ENCODE data around the gene NR1H2. TPM values are rescaled to one million over a fixed set of nuclear protein-coding genes. Genes with fewer than 3 reads are reported as not detected.
"Not testable (repeated sequence)": the region's sequence is repeated elsewhere in the genome, so short reads cannot be mapped to it uniquely, and the experiment has no call there.

NR1H2 gene
- total RNA-seq, 1 donor from 2014 or later: 29.1 TPM

DNA sequence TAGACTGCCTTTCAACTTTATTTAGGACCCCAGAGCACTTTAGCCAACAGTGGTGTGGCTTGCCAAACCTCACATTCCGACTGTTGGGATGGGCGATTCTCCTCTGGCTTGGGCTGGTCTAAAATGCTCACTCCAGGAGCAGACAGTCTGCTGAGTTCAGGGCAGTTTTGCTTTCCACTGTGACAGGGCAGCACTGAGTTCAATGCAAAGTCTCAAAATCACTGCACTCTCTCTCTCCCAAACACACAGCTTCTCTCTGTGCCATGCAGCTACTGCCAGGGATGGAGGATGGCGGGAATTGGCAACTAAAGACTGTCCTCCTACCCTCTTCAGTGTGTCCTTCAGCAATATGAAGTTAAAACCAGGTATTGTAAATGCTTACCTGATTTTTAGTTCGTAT lies 24.0 kb upstream of the NR1H2 start:
- H3K27me3 Mint-ChIP-seq: no peaks in the 10 kb centered on the region
- H3K27ac Mint-ChIP-seq: no peak overlapping the region
- no peak overlapping the region for H3K4me3 Mint-ChIP-seq (ENCODE audit: low read depth)
- peaks cover 2% of the 10 kb centered on the region for H3K4me1 Mint-ChIP-seq (ENCODE audit: low read depth)
- H3K9me3 Mint-ChIP-seq (ENCODE audit: low read depth): no peaks in the 10 kb centered on the region
- no peak for DNase-seq (ENCODE audit: low spot score, unreplicated experiment)
- H3K36me3 Mint-ChIP-seq (ENCODE audit: insufficient read depth): no peaks in the 10 kb centered on the region
- TF ChIP-seq, protein P1, sequence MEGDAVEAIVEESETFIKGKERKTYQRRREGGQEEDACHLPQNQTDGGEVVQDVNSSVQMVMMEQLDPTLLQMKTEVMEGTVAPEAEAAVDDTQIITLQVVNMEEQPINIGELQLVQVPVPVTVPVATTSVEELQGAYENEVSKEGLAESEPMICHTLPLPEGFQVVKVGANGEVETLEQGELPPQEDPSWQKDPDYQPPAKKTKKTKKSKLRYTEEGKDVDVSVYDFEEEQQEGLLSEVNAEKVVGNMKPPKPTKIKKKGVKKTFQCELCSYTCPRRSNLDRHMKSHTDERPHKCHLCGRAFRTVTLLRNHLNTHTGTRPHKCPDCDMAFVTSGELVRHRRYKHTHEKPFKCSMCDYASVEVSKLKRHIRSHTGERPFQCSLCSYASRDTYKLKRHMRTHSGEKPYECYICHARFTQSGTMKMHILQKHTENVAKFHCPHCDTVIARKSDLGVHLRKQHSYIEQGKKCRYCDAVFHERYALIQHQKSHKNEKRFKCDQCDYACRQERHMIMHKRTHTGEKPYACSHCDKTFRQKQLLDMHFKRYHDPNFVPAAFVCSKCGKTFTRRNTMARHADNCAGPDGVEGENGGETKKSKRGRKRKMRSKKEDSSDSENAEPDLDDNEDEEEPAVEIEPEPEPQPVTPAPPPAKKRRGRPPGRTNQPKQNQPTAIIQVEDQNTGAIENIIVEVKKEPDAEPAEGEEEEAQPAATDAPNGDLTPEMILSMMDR (IDR thresholded peaks at IDR 0.05; ENCODE audit: unreplicated experiment): no peak

DNA sequence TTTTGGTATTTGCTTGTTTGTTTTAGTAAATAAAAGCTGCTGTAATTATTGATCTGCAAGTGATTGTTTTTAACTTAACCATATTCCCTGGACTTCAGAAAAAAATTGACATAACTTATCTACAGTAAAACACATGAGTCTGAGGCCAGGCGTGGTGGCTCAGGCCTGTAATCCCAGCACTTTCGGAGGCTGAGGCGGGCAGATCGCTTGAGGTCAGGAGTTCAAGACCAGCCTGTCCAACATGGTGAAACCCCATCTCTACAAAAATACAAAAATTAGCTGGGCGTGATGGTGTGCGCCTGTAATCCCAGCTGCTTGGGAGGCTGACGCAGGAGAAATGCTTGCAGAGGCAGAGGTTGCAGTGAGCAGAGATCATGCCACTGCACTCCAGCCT lies 22.8 kb upstream of the NR1H2 start:
- H3K27me3 Mint-ChIP-seq; H3K9me3 Mint-ChIP-seq (ENCODE audit: low read depth); H3K36me3 Mint-ChIP-seq (ENCODE audit: insufficient read depth); H3K4me1 Mint-ChIP-seq (ENCODE audit: low read depth); H3K4me3 Mint-ChIP-seq (ENCODE audit: low read depth); H3K27ac Mint-ChIP-seq; DNase-seq (ENCODE audit: low spot score, unreplicated experiment): not testable (repeated sequence)

DNA sequence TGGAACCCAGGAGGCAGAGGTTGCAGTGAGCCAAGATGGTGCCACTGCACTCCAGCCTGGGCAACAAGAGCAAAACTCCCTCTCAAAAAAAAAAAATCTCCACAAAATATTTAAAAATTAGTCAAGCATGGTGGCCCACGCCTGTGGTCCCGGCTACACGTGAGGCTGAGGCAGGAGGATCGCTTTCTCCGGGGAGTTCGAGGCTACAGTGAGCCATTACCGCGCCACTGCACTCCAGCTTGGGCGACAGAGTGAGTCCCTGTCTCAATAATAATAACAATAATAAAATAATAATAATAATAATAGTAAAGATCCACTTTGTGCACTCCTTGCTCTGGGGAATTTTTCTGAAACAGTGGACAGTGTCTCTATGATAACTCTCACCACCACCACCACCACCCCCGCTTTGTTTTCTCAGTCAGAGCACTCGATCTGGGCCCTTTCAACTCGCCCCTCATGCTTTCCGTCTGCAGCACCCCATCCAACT lies 19.5 kb upstream of the NR1H2 start:
- TF ChIP-seq, protein P1 (IDR thresholded peaks at IDR 0.05; ENCODE audit: unreplicated experiment): no peak
- Mint-ChIP-seq H3K27me3 (peaks cover 1% of the 10 kb centered on the region), H3K27ac (no peak overlapping the region), H3K36me3 (ENCODE audit: insufficient read depth) (peaks cover 2% of the 10 kb centered on the region), H3K4me3 (ENCODE audit: low read depth) (no peak overlapping the region), H3K9me3 (ENCODE audit: low read depth) (no peaks in the 10 kb centered on the region), H3K4me1 (ENCODE audit: low read depth) (no peaks in the 10 kb centered on the region)
- no peak for DNase-seq (ENCODE audit: low spot score, unreplicated experiment)

DNA sequence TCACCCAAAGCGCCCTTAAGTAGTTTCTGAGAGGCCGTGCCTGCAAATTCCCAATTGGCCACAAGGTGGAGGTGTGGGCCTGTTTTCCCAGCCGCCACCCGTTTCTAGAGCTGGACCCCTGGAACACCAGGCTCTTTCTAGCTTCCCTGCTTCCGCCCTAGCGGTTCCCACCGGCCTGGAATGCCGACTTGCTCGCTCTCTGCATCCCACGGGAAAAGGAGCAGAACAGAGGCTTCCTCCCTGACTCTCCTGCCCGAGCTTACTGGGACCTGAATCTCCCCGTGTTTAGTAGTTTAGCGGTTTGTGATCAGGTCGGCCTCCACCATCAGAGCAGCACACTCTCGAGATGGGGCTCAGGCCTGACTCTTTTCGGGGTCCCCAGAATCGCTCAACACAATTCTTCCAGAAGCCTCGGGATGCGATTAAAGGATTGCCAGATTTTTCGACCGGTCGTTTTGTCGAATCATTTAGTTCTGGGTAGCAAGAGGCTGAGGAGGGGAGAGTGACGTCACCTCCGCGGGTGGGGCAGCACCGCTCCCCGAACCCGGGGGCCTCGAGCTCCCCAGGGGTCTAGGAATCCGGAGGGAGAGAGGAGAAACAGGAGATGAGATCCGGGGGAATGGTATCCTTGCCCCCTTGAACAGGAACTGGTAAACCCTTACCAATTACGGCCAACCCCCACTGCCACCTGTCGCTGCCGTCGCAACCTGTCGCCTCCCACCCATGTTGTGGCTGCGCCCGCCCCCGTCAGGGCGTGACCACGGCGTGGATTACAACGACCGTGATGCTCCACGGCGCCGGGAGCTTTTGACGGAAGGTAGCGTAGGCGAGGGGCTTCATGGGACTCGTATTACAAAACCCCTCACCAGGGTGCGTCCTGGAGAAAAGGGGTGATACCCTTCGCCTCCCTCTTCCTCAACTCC lies 18.8 kb upstream of the NR1H2 start:
- peak; percentile 55 for DNase-seq (ENCODE audit: low spot score, unreplicated experiment)
- Mint-ChIP-seq H3K4me3 (ENCODE audit: low read depth) (no peak overlapping the region), H3K36me3 (ENCODE audit: insufficient read depth) (peaks cover 2% of the 10 kb centered on the region), H3K27me3 (peaks cover 5% of the 10 kb centered on the region), H3K4me1 (ENCODE audit: low read depth) (no peaks in the 10 kb centered on the region), H3K27ac (no peak overlapping the region), H3K9me3 (ENCODE audit: low read depth) (no peaks in the 10 kb centered on the region)
- TF ChIP-seq, protein P1 (IDR thresholded peaks at IDR 0.05; ENCODE audit: unreplicated experiment): peak; percentile 76

DNA sequence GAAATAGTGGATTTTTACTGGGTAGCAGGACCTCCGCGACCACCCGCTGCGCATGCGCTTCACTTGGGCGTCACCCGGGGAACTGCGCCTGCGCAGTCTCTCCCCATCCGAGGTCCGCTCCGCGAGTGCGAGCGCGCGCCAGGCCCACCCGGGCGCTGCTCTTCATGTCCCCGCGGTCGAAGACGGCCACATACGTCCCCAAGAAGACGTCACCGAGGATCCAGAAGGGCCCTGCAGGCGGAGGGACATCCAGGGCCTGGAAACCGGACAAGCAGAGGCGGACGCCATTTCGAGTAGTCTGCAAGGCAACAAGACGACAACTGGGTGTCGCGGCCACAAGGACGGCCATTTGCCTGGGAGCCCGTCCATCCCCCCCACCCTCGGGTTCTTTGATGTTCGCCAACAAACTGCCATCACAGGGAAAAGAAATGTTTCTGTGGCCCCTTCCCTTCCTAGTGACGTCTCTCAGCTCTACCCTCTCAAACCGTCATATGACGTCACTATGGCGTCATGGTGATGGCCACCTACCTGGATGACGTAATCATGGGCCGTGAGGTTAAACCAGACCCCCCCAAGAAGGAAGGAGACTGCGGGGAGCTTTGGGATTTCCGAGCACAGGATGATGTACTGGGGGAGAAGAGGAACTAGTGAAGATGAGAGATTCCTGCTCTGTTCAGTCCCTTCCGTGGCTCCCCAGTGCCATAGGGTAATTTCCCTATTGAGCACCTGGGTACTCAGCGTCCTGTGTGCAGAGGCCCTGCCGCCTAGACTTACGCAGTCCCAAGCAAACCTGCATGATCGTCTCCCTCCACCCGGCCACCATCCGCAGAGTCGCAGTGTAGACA lies 17.6 kb upstream of the NR1H2 start:
- peaks cover 10% of the 10 kb centered on the region for H3K27me3 Mint-ChIP-seq
- H3K4me3 Mint-ChIP-seq (ENCODE audit: low read depth): no peak overlapping the region
- TF ChIP-seq, protein P1 (IDR thresholded peaks at IDR 0.05; ENCODE audit: unreplicated experiment): no peak
- DNase-seq (ENCODE audit: low spot score, unreplicated experiment): no peak
- H3K9me3 Mint-ChIP-seq (ENCODE audit: low read depth): no peaks in the 10 kb centered on the region
- H3K36me3 Mint-ChIP-seq (ENCODE audit: insufficient read depth): peaks cover 2% of the 10 kb centered on the region
- no peak overlapping the region for H3K27ac Mint-ChIP-seq
- H3K4me1 Mint-ChIP-seq (ENCODE audit: low read depth): no peaks in the 10 kb centered on the region
